ENCODE data around the gene RGMA. TPM values are rescaled to one million over a fixed set of nuclear protein-coding genes. Genes with fewer than 3 reads are reported as not detected.

Gene RGMA
- total RNA-seq, 1 experiment from 2014 or later = 1.3 TPM

GRCh38 chr15:93047621-93048425 is 41.2 kb downstream of the RGMA start:
- Histone ChIP-seq H4K20me1 (ENCODE audit: low read length) (no peaks in the 10 kb centered on the region), H3K9me2 (replicated peaks; ENCODE audit: low read length) (no peaks in the 10 kb centered on the region), H3F3A (ENCODE audit: low read length, unreplicated experiment) (no peaks in the 10 kb centered on the region), H3K27me3 (ENCODE audit: low read length) (no peaks in the 10 kb centered on the region), H3K4me3 (ENCODE audit: low read length) (no peak overlapping the region), H3K27ac (ENCODE audit: low read length) (no peak overlapping the region), H2AFZ (ENCODE audit: low read length) (no peak overlapping the region), H3K79me2 (ENCODE audit: low read length) (no peaks in the 10 kb centered on the region), H3K4me2 (ENCODE audit: low read length) (no peak overlapping the region), H3K9me3 (ENCODE audit: low read length) (no peaks in the 10 kb centered on the region), H3K4me1 (ENCODE audit: insufficient read depth, low read length) (no peaks in the 10 kb centered on the region), H3K36me3 (ENCODE audit: low read depth, low read length) (no peaks in the 10 kb centered on the region), H3K9ac (ENCODE audit: low read length) (no peak overlapping the region)
- DNase-seq (no peak), ATAC-seq (no peak)
- POLR2A ChIA-PET (ENCODE audit: unreplicated experiment) = no interaction called here
- intact Hi-C loops (cut with micrococcal nuclease) = no loop called here
- no peak for TF ChIP-seq EZH2phosphoT487 (IDR thresholded peaks at IDR 0.05; ENCODE audit: borderline replicate concordance, low read length)
- no peak for TF ChIP-seq EZH2 (IDR thresholded peaks at IDR 0.05; ENCODE audit: low read length, unreplicated experiment)
- no peak for TF ChIP-seq CTCF (conservative IDR thresholded peaks at IDR 0.05; ENCODE audit: low read depth, low read length)
- CTCF ChIA-PET = no interaction called here
- BruUV-seq (replicated peaks) = no TSS peak

- Histone ChIP-seq H3K4me1 (ENCODE audit: insufficient read depth, low read length) (no peaks in the 10 kb centered on the region), H3F3A (ENCODE audit: low read length, unreplicated experiment) (no peaks in the 10 kb centered on the region), H3K9ac (ENCODE audit: low read length) (no peak overlapping the region), H3K79me2 (ENCODE audit: low read length) (no peaks in the 10 kb centered on the region), H4K20me1 (ENCODE audit: low read length) (no peaks in the 10 kb centered on the region), H3K27ac (ENCODE audit: low read length) (no peak overlapping the region), H3K27me3 (ENCODE audit: low read length) (no peaks in the 10 kb centered on the region), H3K9me2 (replicated peaks; ENCODE audit: low read length) (no peaks in the 10 kb centered on the region), H2AFZ (ENCODE audit: low read length) (no peak overlapping the region), H3K36me3 (ENCODE audit: low read depth, low read length) (no peaks in the 10 kb centered on the region), H3K4me2 (ENCODE audit: low read length) (no peak overlapping the region), H3K9me3 (ENCODE audit: low read length) (no peaks in the 10 kb centered on the region), H3K4me3 (ENCODE audit: low read length) (no peak overlapping the region)
- no peak for DNase-seq
- ChIA-PET CTCF (no interaction called here), POLR2A (ENCODE audit: unreplicated experiment) (no interaction called here)
- no TSS peak for BruUV-seq (replicated peaks)
- intact Hi-C loops (cut with micrococcal nuclease) = no loop called here
- ATAC-seq = no peak
- TF ChIP-seq EZH2phosphoT487 (IDR thresholded peaks at IDR 0.05; ENCODE audit: borderline replicate concordance, low read length) (no peak), EZH2 (IDR thresholded peaks at IDR 0.05; ENCODE audit: low read length, unreplicated experiment) (no peak), CTCF (conservative IDR thresholded peaks at IDR 0.05; ENCODE audit: low read depth, low read length) (no peak)
Measured at GRCh38 chr15:93046721-93047120, 42.3 kb downstream of the RGMA start.

- no peaks in the 10 kb centered on the region for H3K79me2 ChIP-seq (ENCODE audit: low read length)
Measured at GRCh38 chr15:93046120-93046519, 42.9 kb downstream of the RGMA start.

More at GRCh38 chr15:93046120-93046519, 42.9 kb downstream of the RGMA start:
- intact Hi-C loops (cut with micrococcal nuclease) = no loop called here
- Histone ChIP-seq H3K4me1 (ENCODE audit: insufficient read depth, low read length) (no peaks in the 10 kb centered on the region), H3K4me2 (ENCODE audit: low read length) (no peak overlapping the region), H3F3A (ENCODE audit: low read length, unreplicated experiment) (no peaks in the 10 kb centered on the region), H3K36me3 (ENCODE audit: low read depth, low read length) (no peaks in the 10 kb centered on the region), H3K9me3 (ENCODE audit: low read length) (no peaks in the 10 kb centered on the region), H4K20me1 (ENCODE audit: low read length) (no peaks in the 10 kb centered on the region), H3K9ac (ENCODE audit: low read length) (no peak overlapping the region), H3K9me2 (replicated peaks; ENCODE audit: low read length) (no peaks in the 10 kb centered on the region), H3K27me3 (ENCODE audit: low read length) (no peaks in the 10 kb centered on the region), H3K4me3 (ENCODE audit: low read length) (no peak overlapping the region), H2AFZ (ENCODE audit: low read length) (no peak overlapping the region), H3K27ac (ENCODE audit: low read length) (no peak overlapping the region)
- no peak for TF ChIP-seq EZH2phosphoT487 (IDR thresholded peaks at IDR 0.05; ENCODE audit: borderline replicate concordance, low read length)
- no peak for TF ChIP-seq EZH2 (IDR thresholded peaks at IDR 0.05; ENCODE audit: low read length, unreplicated experiment)
- no peak for TF ChIP-seq CTCF (conservative IDR thresholded peaks at IDR 0.05; ENCODE audit: low read depth, low read length)
- ATAC-seq = no peak
- no TSS peak for BruUV-seq (replicated peaks)
- CTCF ChIA-PET = no interaction called here
- DNase-seq = no peak
- POLR2A ChIA-PET (ENCODE audit: unreplicated experiment) = no interaction called here

Measured in PC-3 (cell line).